ENCODE measurements around the gene SRCAP.

DNA sequence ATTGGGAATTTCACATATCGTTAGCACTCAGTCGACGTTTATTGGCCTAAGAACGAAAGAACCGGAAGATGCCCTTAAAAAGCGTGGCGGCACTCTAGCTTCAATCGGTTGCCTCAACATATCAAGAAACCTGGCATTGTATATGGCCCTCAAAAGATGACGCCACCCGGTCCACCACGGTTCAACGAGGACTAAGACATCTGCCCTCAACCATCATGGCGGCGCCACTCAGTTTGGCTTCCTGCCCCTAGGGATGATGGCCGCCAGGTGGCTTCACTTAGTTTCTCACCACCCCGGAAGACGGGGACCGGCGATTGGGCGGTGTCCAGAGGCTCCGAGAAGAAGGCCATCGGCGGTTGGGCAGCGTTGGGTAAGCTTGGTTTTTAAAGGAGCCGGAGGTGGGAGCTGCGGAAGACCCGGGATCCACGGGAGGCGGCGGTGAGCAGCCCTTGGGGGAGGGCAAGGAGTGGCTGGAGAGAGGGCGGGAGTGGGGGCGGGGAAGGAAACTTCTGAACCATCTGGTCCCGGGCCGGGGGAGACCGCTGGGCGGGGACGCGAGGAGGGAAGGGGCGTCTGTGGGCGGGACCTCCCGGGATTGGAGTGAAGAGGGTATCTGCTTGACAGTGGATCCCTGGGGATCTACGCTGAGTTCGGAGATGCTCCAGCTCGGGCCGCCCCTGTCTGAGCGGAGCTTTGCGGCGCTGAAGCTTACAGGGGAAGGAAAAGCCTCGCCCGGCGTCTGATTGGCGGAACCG lies 48.4 kb upstream of the SRCAP start, which contains the start of gene PRR14:
- TF ChIP-seq, protein P1, sequence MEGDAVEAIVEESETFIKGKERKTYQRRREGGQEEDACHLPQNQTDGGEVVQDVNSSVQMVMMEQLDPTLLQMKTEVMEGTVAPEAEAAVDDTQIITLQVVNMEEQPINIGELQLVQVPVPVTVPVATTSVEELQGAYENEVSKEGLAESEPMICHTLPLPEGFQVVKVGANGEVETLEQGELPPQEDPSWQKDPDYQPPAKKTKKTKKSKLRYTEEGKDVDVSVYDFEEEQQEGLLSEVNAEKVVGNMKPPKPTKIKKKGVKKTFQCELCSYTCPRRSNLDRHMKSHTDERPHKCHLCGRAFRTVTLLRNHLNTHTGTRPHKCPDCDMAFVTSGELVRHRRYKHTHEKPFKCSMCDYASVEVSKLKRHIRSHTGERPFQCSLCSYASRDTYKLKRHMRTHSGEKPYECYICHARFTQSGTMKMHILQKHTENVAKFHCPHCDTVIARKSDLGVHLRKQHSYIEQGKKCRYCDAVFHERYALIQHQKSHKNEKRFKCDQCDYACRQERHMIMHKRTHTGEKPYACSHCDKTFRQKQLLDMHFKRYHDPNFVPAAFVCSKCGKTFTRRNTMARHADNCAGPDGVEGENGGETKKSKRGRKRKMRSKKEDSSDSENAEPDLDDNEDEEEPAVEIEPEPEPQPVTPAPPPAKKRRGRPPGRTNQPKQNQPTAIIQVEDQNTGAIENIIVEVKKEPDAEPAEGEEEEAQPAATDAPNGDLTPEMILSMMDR (IDR thresholded peaks at IDR 0.05; ENCODE audit: low read length) = no peak
- TF ChIP-seq EZH2 (IDR thresholded peaks at IDR 0.05; ENCODE audit: borderline replicate concordance, low read length) = no peak

Data from OCI-LY1 (cell line).